ENCODE results near the gene RPS24. TPM values are rescaled to one million over a fixed set of nuclear protein-coding genes. Genes with fewer than 3 reads are reported as not detected.
A peak's percentile ranks its signal among the peaks of the same experiment; 100 is the strongest.

The RPS24 gene
- total and polyA plus RNA-seq, 9 of the 15 experiments (the other 6 are each of a cell fraction or from before 2014, with no cell fraction given): 1,947 to 7,307 (median 5,944) TPM

- TF ChIP-seq ID3 (CRISPR knock-in tag; IDR thresholded peaks at IDR 0.05): no peak
- peak; percentile 77 for TF ChIP-seq ID3 (tag; IDR thresholded peaks at IDR 0.05)
- no peak for TF ChIP-seq DMBX1 (CRISPR knock-in tag; IDR thresholded peaks at IDR 0.05; ENCODE audit: borderline replicate concordance)
- no peak for TF ChIP-seq GTF3C2 (IDR thresholded peaks at IDR 0.05; ENCODE audit: borderline replicate concordance, extremely low read depth, insufficient read length)
- peak; percentile 93 for TF ChIP-seq GTF2E2 (tag; IDR thresholded peaks at IDR 0.05)
- no peak for TF ChIP-seq FOXJ3 (CRISPR knock-in tag; IDR thresholded peaks at IDR 0.05)
- TF ChIP-seq ZSCAN32 (CRISPR knock-in tag; IDR thresholded peaks at IDR 0.05): no peak
- no peak; the same call in 1 of the 2 replicates for TF ChIP-seq LEF1 (IDR thresholded peaks at IDR 0.05)
- TF ChIP-seq ZNF121 (CRISPR knock-in tag; conservative IDR thresholded peaks at IDR 0.05): no peak
- TF ChIP-seq MAFG (tag; conservative IDR thresholded peaks at IDR 0.05): no peak
- TF ChIP-seq GABPB2 (CRISPR knock-in tag; conservative IDR thresholded peaks at IDR 0.05): no peak
- peak; percentile 95 for TF ChIP-seq LCOR (CRISPR knock-in tag; IDR thresholded peaks at IDR 0.05)
- no peak for TF ChIP-seq TCFL5 (CRISPR knock-in tag; conservative IDR thresholded peaks at IDR 0.05)
- TF ChIP-seq NFXL1 (CRISPR knock-in tag; IDR thresholded peaks at IDR 0.05): no peak
- TF ChIP-seq HDGF (IDR thresholded peaks at IDR 0.05): no peak
- TF ChIP-seq ATF4 (CRISPR knock-in tag; IDR thresholded peaks at IDR 0.05): no peak
- peak; percentile 64; the same call in 1 of the 2 replicates for TF ChIP-seq HMBOX1 (IDR thresholded peaks at IDR 0.05)
- TF ChIP-seq POLR2H (tag; IDR thresholded peaks at IDR 0.05; ENCODE audit: low read depth): peak; percentile 97
- no peak; the same call in 1 of the 2 replicates for TF ChIP-seq ZNF12 (CRISPR knock-in tag; IDR thresholded peaks at IDR 0.05)
- TF ChIP-seq SFPQ (IDR thresholded peaks at IDR 0.05; ENCODE audit: low read depth, low read length): no peak
- TF ChIP-seq TCF7 (IDR thresholded peaks at IDR 0.05; ENCODE audit: borderline replicate concordance): no peak
- TF ChIP-seq BACH1 (tag; IDR thresholded peaks at IDR 0.05): peak; percentile 29; the same call in 1 of the 2 replicates
Observed at GRCh38 chr10:78033637-78034470, at the start of gene RPS24 (continued).

Data from K562 (cell line).